CD14-positive monocyte (primary cell): ENCODE measurements around the gene RLBP1. TPM values are rescaled to one million over a fixed set of nuclear protein-coding genes. Genes with fewer than 3 reads are reported as not detected.
A peak's percentile ranks its signal among the peaks of the same experiment; 100 is the strongest.

Source experiments
- DNase-seq, 3 donors: peaks; one replicate each; pipeline ENCODE4 v3.0.0-alpha.2; 2011 to 2022
- H2AFZ ChIP-seq: 2 replicates; pipeline ENCODE4 v1.6.0; 2012; ENCODE audit warnings: mild to moderate bottlenecking, low read depth, low read length, inconsistent platforms; ENCODE audit not compliant: insufficient read depth, poor library complexity, severe bottlenecking
- H3K27ac ChIP-seq, 2 donors: 1 replicate in 1 of 2; 2 replicates in 1 of 2; pipeline ENCODE4 v1.5.1; 2012 to 2013; ENCODE audit warnings: low read length in 2 of 2, control low read depth in 1 of 2, inconsistent platforms in 1 of 2, low read depth in 1 of 2, mild to moderate bottlenecking in 1 of 2
- H3K27me3 ChIP-seq, 2 donors: one replicate each; pipeline versions ENCODE4 v1.6.0 to v1.6.1; 2011 to 2013; ENCODE audit warnings: low read length in 2 of 2; ENCODE audit not compliant: control insufficient read depth in 2 of 2, insufficient read depth in 2 of 2
- H3K36me3 ChIP-seq, 2 donors: replicated peaks in 1 of 2; 1 replicate in 1 of 2; 2 replicates in 1 of 2; pipeline versions ENCODE4 v1.5.1 to v1.6.1; 2012 to 2013; ENCODE audit warnings: low read length in 2 of 2, control low read depth in 1 of 2, inconsistent platforms in 1 of 2, mild to moderate bottlenecking in 1 of 2; ENCODE audit not compliant: insufficient read depth in 2 of 2, control insufficient read depth in 1 of 2
- H3K4me1 ChIP-seq, 2 donors: 1 replicate in 1 of 2; 2 replicates in 1 of 2; pipeline versions ENCODE4 v1.5.1 to v1.6.1; 2012 to 2013; ENCODE audit warnings: low read length in 2 of 2, control low read depth in 1 of 2, inconsistent platforms in 1 of 2, mild to moderate bottlenecking in 1 of 2, moderate library complexity in 1 of 2; ENCODE audit not compliant: insufficient read depth in 2 of 2, control insufficient read depth in 1 of 2
- H3K4me2 ChIP-seq: replicated peaks from 2 replicates; pipeline ENCODE3; 2012; ENCODE audit warnings: low read length, moderate library complexity, mild to moderate bottlenecking; ENCODE audit not compliant: poor library complexity, severe bottlenecking; ENCODE audit errors: extremely low read depth
- H3K4me3 ChIP-seq, 3 experiments: fragments of 200-600 bp in 1 of 3; sonication (generic) in 1 of 3; replicated peaks in 1 of 3; 1 replicate in 2 of 3; 2 replicates in 1 of 3; pipeline ENCODE4 v1.5.1; 2011 to 2013; ENCODE audit warnings: low read length in 3 of 3, mild to moderate bottlenecking in 3 of 3, control low read depth in 2 of 3, low read depth in 2 of 3, inconsistent platforms in 1 of 3, moderate library complexity in 1 of 3
- H3K79me2 ChIP-seq: 2 replicates; pipeline ENCODE4 v1.6.0; 2012; ENCODE audit warnings: mild to moderate bottlenecking, control low read depth, inconsistent platforms, low read length, moderate library complexity; ENCODE audit not compliant: insufficient read depth
- H3K9ac ChIP-seq: 2 replicates; pipeline ENCODE4 v1.6.0; 2017; ENCODE audit warnings: low read length, mild to moderate bottlenecking; ENCODE audit not compliant: insufficient read depth, poor library complexity, severe bottlenecking
- H3K9me3 ChIP-seq, 2 donors: replicated peaks in 1 of 2; 1 replicate in 1 of 2; 2 replicates in 1 of 2; pipeline versions ENCODE4 v1.5.1 to v1.6.1; 2012 to 2013; ENCODE audit warnings: low read length in 2 of 2, control low read depth in 1 of 2; ENCODE audit not compliant: control insufficient read depth in 1 of 2, insufficient read depth in 1 of 2
- H4K20me1 ChIP-seq: 2 replicates; pipeline ENCODE4 v1.6.0; 2012; ENCODE audit warnings: mild to moderate bottlenecking, low read length, control low read depth, moderate library complexity; ENCODE audit not compliant: insufficient read depth
- H3K27ac Mint-ChIP-seq, 7 donors: one replicate each; pipeline ENCODE4 v1.8.0; 2020; ENCODE audit warnings: mild to moderate bottlenecking in 7 of 7, mixed read lengths in 7 of 7, moderate library complexity in 6 of 7, inconsistent platforms in 2 of 7
- H3K27me3 Mint-ChIP-seq, 3 donors: one replicate each; pipeline ENCODE4 v1.8.0; 2021 to 2022; ENCODE audit warnings: low read depth in 3 of 3, mild to moderate bottlenecking in 3 of 3, mixed read lengths in 3 of 3, moderate library complexity in 3 of 3, inconsistent platforms in 1 of 3
- H3K36me3 Mint-ChIP-seq, 2 donors: one replicate each; pipeline ENCODE4 v1.8.0; 2020; ENCODE audit warnings: mixed read lengths in 2 of 2, inconsistent platforms in 1 of 2, mild to moderate bottlenecking in 1 of 2
- H3K4me1 Mint-ChIP-seq: one replicate; pipeline ENCODE4 v1.8.0; 2020; ENCODE audit warnings: mild to moderate bottlenecking, mixed read lengths
- H3K4me3 Mint-ChIP-seq, 2 donors: one replicate each; pipeline ENCODE4 v1.8.0; 2020; ENCODE audit warnings: mild to moderate bottlenecking in 2 of 2, mixed read lengths in 2 of 2, moderate library complexity in 1 of 2
- H3K9me3 Mint-ChIP-seq, 7 donors: one replicate each; pipeline ENCODE4 v1.8.0; 2020 to 2022; ENCODE audit warnings: mixed read lengths in 7 of 7, mild to moderate bottlenecking in 6 of 7, moderate library complexity in 6 of 7, inconsistent platforms in 2 of 7
- WGBS: methylation state at CpG from one replicate; pipeline ENCODE4 v1.1.5; 2013; ENCODE audit warnings: missing lambda C conversion rate; ENCODE audit not compliant: insufficient coverage; 5-methylcytosine and 5-hydroxymethylcytosine counted together
- intact Hi-C, 2 donors: fragments of 100-400 bp; cut with micrococcal nuclease; formaldehyde crosslinking; loops; one replicate each; pipeline versions ENCODE4 v1.15.0 to v1.15.1; 2023
- polyA plus RNA-seq, 3 donors: library from polyadenylated mRNA; depleted of rRNA in 1 of 3; unstranded in 2 of 3; stranded (reverse) in 1 of 3; fragments of 300-500 nt in 2 of 3; fragments of >200 nt in 1 of 3; fragmentation: Illumina TruSeq in 2 of 3; gene quantifications; 1 replicate in 2 of 3; 2 replicates in 1 of 3; pipeline ENCODE4 v1.2.3, GENCODE V29; 2012 to 2021
- TF ChIP-seq, protein P1 (sequence below): fragments of 200-600 bp; IDR thresholded peaks from one replicate; pipeline ENCODE4 v1.8.0; 2022; ENCODE audit warnings: antibody characterized with exemption, mild to moderate bottlenecking

The RLBP1 gene
- polyA plus RNA-seq, 3 donors: not detected

DNA sequence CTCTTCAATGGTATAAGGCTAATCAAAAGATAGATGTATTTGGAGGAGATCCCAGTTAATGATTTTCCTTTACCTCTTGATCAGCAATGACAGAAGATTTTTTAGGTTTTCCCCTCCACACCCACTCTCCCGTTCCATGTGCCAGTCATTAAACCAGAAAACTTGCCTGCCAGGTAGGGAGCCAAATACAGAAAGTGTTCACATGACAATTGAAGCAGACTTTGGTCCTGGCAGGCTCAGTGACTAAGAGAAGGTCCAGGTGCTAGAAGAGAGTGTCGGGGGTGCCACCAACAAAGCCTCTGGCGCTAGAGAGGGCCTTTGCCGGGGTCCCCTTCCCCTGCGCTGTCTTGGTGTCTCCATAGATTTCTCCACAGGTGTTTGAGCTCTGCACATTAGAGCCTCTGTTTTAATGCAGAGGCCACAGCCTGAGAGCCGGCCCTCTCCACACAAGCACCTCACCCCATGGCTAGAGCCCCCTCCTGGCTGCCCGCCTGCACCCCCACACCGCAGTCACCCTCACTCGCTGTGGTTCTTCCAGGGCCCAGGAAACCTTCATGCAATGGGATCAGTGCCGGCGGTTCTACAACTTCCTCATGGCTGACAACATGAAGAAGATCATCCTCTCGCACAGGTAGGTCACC, 36.4 kb downstream of the RLBP1 start:
- H3K27ac Mint-ChIP-seq: no peak overlapping the region
- Histone ChIP-seq H3K27ac (no peak overlapping the region), H3K9me3 (no peaks in the 10 kb centered on the region), H3K4me1 (no peaks in the 10 kb centered on the region), H3K4me2 (no peak overlapping the region), H2AFZ (no peak overlapping the region), H3K4me3 (no peak overlapping the region), H3K27me3 (no peaks in the 10 kb centered on the region), H3K36me3 (peaks cover 83 to 98% of the 10 kb centered on the region in 2 donors), H3K9ac (no peak overlapping the region), H3K79me2 (no peaks in the 10 kb centered on the region), H4K20me1 (peaks cover 26% of the 10 kb centered on the region)
- no peak for DNase-seq
- H3K4me1 Mint-ChIP-seq: no peaks in the 10 kb centered on the region
- H3K9me3 Mint-ChIP-seq: peaks cover 0 to 1% (median 0%) of the 10 kb centered on the region in 7 donors
- no peak overlapping the region for H3K4me3 Mint-ChIP-seq
- peaks cover 84 to 96% of the 10 kb centered on the region in 2 donors for H3K36me3 Mint-ChIP-seq
- no peaks in the 10 kb centered on the region for H3K27me3 Mint-ChIP-seq
- intact Hi-C loops: no loop called here
- WGBS: 95% methylated on average over 11 of the region's 12 CpGs
- TF ChIP-seq, protein P1, sequence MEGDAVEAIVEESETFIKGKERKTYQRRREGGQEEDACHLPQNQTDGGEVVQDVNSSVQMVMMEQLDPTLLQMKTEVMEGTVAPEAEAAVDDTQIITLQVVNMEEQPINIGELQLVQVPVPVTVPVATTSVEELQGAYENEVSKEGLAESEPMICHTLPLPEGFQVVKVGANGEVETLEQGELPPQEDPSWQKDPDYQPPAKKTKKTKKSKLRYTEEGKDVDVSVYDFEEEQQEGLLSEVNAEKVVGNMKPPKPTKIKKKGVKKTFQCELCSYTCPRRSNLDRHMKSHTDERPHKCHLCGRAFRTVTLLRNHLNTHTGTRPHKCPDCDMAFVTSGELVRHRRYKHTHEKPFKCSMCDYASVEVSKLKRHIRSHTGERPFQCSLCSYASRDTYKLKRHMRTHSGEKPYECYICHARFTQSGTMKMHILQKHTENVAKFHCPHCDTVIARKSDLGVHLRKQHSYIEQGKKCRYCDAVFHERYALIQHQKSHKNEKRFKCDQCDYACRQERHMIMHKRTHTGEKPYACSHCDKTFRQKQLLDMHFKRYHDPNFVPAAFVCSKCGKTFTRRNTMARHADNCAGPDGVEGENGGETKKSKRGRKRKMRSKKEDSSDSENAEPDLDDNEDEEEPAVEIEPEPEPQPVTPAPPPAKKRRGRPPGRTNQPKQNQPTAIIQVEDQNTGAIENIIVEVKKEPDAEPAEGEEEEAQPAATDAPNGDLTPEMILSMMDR: no peak

DNA sequence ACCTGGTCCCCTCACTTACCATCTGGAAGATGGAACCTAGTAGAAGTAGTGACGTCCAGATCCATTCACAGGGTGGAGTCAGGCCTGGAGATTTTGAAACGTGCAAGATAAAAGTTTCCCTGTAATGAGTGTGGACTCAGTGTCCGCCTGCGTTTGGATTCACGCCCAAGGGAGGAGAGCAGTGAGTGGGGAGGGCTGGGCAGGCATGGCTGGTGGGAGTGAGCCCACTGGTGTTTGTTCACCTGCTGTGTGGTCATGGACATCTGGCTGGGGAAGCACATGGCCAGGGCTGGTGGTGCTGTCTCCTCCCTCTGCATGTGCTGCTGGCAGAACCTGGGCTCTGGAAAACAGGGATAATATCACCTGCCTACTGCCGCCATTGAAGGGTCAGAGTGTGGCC, 37.0 kb downstream of the RLBP1 start:
- Histone ChIP-seq H3K4me3 (no peak overlapping the region), H3K4me2 (no peak overlapping the region), H3K27ac (no peak overlapping the region), H2AFZ (no peak overlapping the region), H3K79me2 (no peaks in the 10 kb centered on the region), H3K36me3 (peaks cover 83 to 98% of the 10 kb centered on the region in 2 donors), H3K27me3 (no peaks in the 10 kb centered on the region), H4K20me1 (peaks cover 26% of the 10 kb centered on the region), H3K9ac (no peak overlapping the region), H3K4me1 (no peaks in the 10 kb centered on the region), H3K9me3 (no peaks in the 10 kb centered on the region)
- no peak for DNase-seq
- WGBS: 95% methylated on average over 4 of the region's 6 CpGs
- Mint-ChIP-seq H3K4me1 (no peaks in the 10 kb centered on the region), H3K9me3 (peaks cover 0 to 1% (median 0%) of the 10 kb centered on the region in 7 donors), H3K27ac (peak overlapping the region in 2 of 7 donors; percentile 42 to 58), H3K4me3 (no peak overlapping the region), H3K36me3 (peaks cover 85 to 96% of the 10 kb centered on the region in 2 donors), H3K27me3 (no peaks in the 10 kb centered on the region)
- intact Hi-C loops: no loop called here
- TF ChIP-seq, protein P1: no peak
